Tibial nerve (tissue), 4 donors: ENCODE results near the gene COL4A6. TPM values are rescaled to one million over a fixed set of nuclear protein-coding genes. Genes with fewer than 3 reads are reported as not detected.

Experiments
- DNase-seq, 2 donors: peaks; one replicate each; pipeline ENCODE4 v3.0.0-alpha.2; 2019; ENCODE audit warnings: low spot score in 2 of 2
- H3K27ac ChIP-seq, 4 donors: fragments of 200-600 bp; sonication (generic) in 3 of 4; one replicate each; pipeline ENCODE4 v1.5.1; 2017 to 2019; ENCODE audit warnings: mild to moderate bottlenecking in 1 of 4
- H3K27me3 ChIP-seq, 2 donors: fragments of 200-600 bp; sonication (generic) in 1 of 2; one replicate each; pipeline versions ENCODE4 v1.5.1 to v1.6.0; 2017 to 2019
- H3K36me3 ChIP-seq, 3 donors: fragments of 200-600 bp; sonication (generic); one replicate each; pipeline ENCODE4 v1.5.1; 2018 to 2019
- H3K4me1 ChIP-seq, 4 donors: fragments of 200-600 bp; sonication (generic) in 3 of 4; one replicate each; pipeline ENCODE4 v1.5.1; 2017 to 2019
- H3K4me3 ChIP-seq, 4 donors: fragments of 200-600 bp; sonication (generic) in 3 of 4; one replicate each; pipeline ENCODE4 v1.5.1; 2017 to 2019; ENCODE audit warnings: mild to moderate bottlenecking in 1 of 4, moderate library complexity in 1 of 4
- H3K9me3 ChIP-seq, 4 donors: fragments of 200-600 bp; sonication (generic) in 3 of 4; one replicate each; pipeline ENCODE4 v1.5.1; 2017 to 2019
- CTCF ChIP-seq, 5 experiments: fragments of 200-600 bp in 3 of 5; fragments of 450-650 bp in 2 of 5; sonication (generic) in 3 of 5; IDR thresholded peaks; one replicate each; pipeline ENCODE4 v1.5.1; 2016 to 2019; ENCODE audit warnings: antibody characterized with exemption in 5 of 5, mild to moderate bottlenecking in 3 of 5, moderate library complexity in 2 of 5
- EP300 ChIP-seq, 2 donors: sonication (generic); formaldehyde crosslinking; IDR thresholded peaks; one replicate each; pipeline ENCODE4 v1.6.1; 2017; ENCODE audit warnings: antibody characterized with exemption in 2 of 2, mild to moderate bottlenecking in 1 of 2
- POLR2A ChIP-seq, 2 donors: fragments of 450-650 bp; IDR thresholded peaks; one replicate each; pipeline ENCODE4 v1.6.1; 2017; ENCODE audit warnings: antibody characterized with exemption in 2 of 2, mild to moderate bottlenecking in 2 of 2, moderate library complexity in 2 of 2
- WGBS, 2 donors: methylation state at CpG; one replicate each; pipeline ENCODE4 v1.1.5; 2018; 5-methylcytosine and 5-hydroxymethylcytosine counted together
- total RNA-seq, 4 donors: library from RNA; depleted of rRNA; stranded (reverse); fragments of >200 nt; gene quantifications; one replicate each; pipeline ENCODE4 v1.1.0, GENCODE V29; 2016

Gene COL4A6
- total RNA-seq, 4 donors from 2014 or later, result under 0.01 to 1.4 (median 0.21) TPM

GRCh38 chrX:108313669-108314068 is 124.6 kb downstream of the COL4A6 start:
- H3K4me1 ChIP-seq, result no peaks in the 10 kb centered on the region
- no peak for DNase-seq
- no peak for TF ChIP-seq CTCF (IDR thresholded peaks at IDR 0.05)
- TF ChIP-seq POLR2A (IDR thresholded peaks at IDR 0.05), result no peak
- TF ChIP-seq EP300 (IDR thresholded peaks at IDR 0.05), result no peak
- H3K36me3 ChIP-seq, result no peaks in the 10 kb centered on the region
- H3K27me3 ChIP-seq, result peaks cover 0 to 11% of the 10 kb centered on the region in 2 donors
- no peaks in the 10 kb centered on the region for H3K9me3 ChIP-seq
- H3K4me3 ChIP-seq, result no peak overlapping the region
- WGBS, 2 donors, result 51 to 57% methylated on average over 1 of the region's 1 CpG
- H3K27ac ChIP-seq, result no peak overlapping the region

GRCh38 chrX:108312957-108313356 is 125.3 kb downstream of the COL4A6 start:
- H3K4me3 ChIP-seq, result no peak overlapping the region
- H3K27ac ChIP-seq, result no peak overlapping the region
- H3K36me3 ChIP-seq, result no peaks in the 10 kb centered on the region
- H3K9me3 ChIP-seq, result no peaks in the 10 kb centered on the region
- peaks cover 0 to 11% of the 10 kb centered on the region in 2 donors for H3K27me3 ChIP-seq
- no peak for DNase-seq
- WGBS, 2 donors, result 42 to 67% methylated on average over 1 of the region's 1 CpG
- TF ChIP-seq POLR2A (IDR thresholded peaks at IDR 0.05) (no peak), CTCF (IDR thresholded peaks at IDR 0.05) (no peak), EP300 (IDR thresholded peaks at IDR 0.05) (no peak)
- H3K4me1 ChIP-seq, result no peaks in the 10 kb centered on the region

GRCh38 chrX:108312011-108312410 is 126.2 kb downstream of the COL4A6 start:
- Histone ChIP-seq H3K4me3 (no peak overlapping the region), H3K27me3 (peaks cover 0 to 18% of the 10 kb centered on the region in 2 donors), H3K9me3 (no peaks in the 10 kb centered on the region), H3K27ac (no peak overlapping the region), H3K36me3 (no peaks in the 10 kb centered on the region), H3K4me1 (no peaks in the 10 kb centered on the region)
- TF ChIP-seq EP300 (IDR thresholded peaks at IDR 0.05) (no peak), CTCF (IDR thresholded peaks at IDR 0.05) (no peak), POLR2A (IDR thresholded peaks at IDR 0.05) (no peak)
- no peak for DNase-seq
- WGBS, 2 donors, result 64 to 88% methylated on average over 1 of the region's 1 CpG

- DNase-seq, result no peak
- Histone ChIP-seq H3K36me3 (no peaks in the 10 kb centered on the region), H3K27me3 (peaks cover 0 to 18% of the 10 kb centered on the region in 2 donors), H3K4me1 (no peaks in the 10 kb centered on the region), H3K9me3 (no peaks in the 10 kb centered on the region), H3K4me3 (no peak overlapping the region), H3K27ac (no peak overlapping the region)
- 67 to 86% methylated on average over 1 of the region's 1 CpG for WGBS, 2 donors
- TF ChIP-seq EP300 (IDR thresholded peaks at IDR 0.05) (no peak), CTCF (IDR thresholded peaks at IDR 0.05) (no peak), POLR2A (IDR thresholded peaks at IDR 0.05) (no peak)
Observed at GRCh38 chrX:108310506-108310905, 127.7 kb downstream of the COL4A6 start.

- 67 to 73% methylated on average over 4 of the region's 4 CpGs for WGBS, 2 donors
- H3K4me1 ChIP-seq, result no peaks in the 10 kb centered on the region
Observed at GRCh38 chrX:108309144-108309543, 129.1 kb downstream of the COL4A6 start.

More at GRCh38 chrX:108309144-108309543, 129.1 kb downstream of the COL4A6 start:
- Histone ChIP-seq H3K27ac (no peak overlapping the region), H3K4me3 (no peak overlapping the region), H3K9me3 (no peaks in the 10 kb centered on the region), H3K36me3 (no peaks in the 10 kb centered on the region), H3K27me3 (peaks cover 0 to 12% of the 10 kb centered on the region in 2 donors)
- no peak for DNase-seq
- TF ChIP-seq CTCF (IDR thresholded peaks at IDR 0.05) (no peak), POLR2A (IDR thresholded peaks at IDR 0.05) (no peak), EP300 (IDR thresholded peaks at IDR 0.05) (no peak)
